ENCODE measurements around the gene TRIM17.

The TRIM17 gene

DNA sequence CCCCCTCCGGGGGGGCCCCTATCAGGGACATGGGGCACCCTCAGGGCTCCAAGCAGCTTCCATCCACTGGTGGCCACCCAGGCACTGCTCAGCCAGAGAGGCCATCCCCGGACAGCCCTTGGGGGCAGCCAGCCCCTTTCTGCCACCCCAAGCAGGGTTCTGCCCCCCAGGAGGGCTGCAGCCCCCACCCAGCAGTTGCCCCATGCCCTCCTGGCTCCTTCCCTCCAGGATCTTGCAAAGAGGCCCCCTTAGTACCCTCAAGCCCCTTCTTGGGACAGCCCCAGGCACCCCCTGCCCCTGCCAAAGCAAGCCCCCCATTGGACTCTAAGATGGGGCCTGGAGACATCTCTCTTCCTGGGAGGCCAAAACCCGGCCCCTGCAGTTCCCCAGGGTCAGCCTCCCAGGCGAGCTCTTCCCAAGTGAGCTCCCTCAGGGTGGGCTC lies 44.9 kb downstream of the TRIM17 start:
- H4K20me1 ChIP-seq (ENCODE audit: control insufficient read depth, insufficient read depth, low read depth, low read length) = no peaks in the 10 kb centered on the region
- no peaks in the 10 kb centered on the region for H3K9me3 ChIP-seq (ENCODE audit: control insufficient read depth, insufficient read depth, low read length)
- no peak overlapping the region for H3K27ac ChIP-seq (ENCODE audit: low read depth, low read length)
- no peak overlapping the region for H3K4me3 ChIP-seq (ENCODE audit: low read length)
- TF ChIP-seq, protein P1, sequence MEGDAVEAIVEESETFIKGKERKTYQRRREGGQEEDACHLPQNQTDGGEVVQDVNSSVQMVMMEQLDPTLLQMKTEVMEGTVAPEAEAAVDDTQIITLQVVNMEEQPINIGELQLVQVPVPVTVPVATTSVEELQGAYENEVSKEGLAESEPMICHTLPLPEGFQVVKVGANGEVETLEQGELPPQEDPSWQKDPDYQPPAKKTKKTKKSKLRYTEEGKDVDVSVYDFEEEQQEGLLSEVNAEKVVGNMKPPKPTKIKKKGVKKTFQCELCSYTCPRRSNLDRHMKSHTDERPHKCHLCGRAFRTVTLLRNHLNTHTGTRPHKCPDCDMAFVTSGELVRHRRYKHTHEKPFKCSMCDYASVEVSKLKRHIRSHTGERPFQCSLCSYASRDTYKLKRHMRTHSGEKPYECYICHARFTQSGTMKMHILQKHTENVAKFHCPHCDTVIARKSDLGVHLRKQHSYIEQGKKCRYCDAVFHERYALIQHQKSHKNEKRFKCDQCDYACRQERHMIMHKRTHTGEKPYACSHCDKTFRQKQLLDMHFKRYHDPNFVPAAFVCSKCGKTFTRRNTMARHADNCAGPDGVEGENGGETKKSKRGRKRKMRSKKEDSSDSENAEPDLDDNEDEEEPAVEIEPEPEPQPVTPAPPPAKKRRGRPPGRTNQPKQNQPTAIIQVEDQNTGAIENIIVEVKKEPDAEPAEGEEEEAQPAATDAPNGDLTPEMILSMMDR (IDR thresholded peaks at IDR 0.05; ENCODE audit: low read depth, low read length, poor library complexity, severe bottlenecking) = no peak
- no peak for TF ChIP-seq EZH2phosphoT487 (IDR thresholded peaks at IDR 0.05; ENCODE audit: borderline replicate concordance, low read length)
- H3K79me2 ChIP-seq (ENCODE audit: control insufficient read depth, low read length) = no peaks in the 10 kb centered on the region
- H3K27me3 ChIP-seq (ENCODE audit: control insufficient read depth, low read length) = no peaks in the 10 kb centered on the region
- no peaks in the 10 kb centered on the region for H3K9me2 ChIP-seq (replicated peaks; ENCODE audit: control insufficient read depth, low read length)
- H3K36me3 ChIP-seq (ENCODE audit: control insufficient read depth, low read length) = no peaks in the 10 kb centered on the region
- H3F3A ChIP-seq (ENCODE audit: control insufficient read depth, insufficient read depth) = no peaks in the 10 kb centered on the region
- H3K4me1 ChIP-seq (ENCODE audit: control insufficient read depth, low read length) = peaks cover 9% of the 10 kb centered on the region
- no peak overlapping the region for H3K4me2 ChIP-seq (ENCODE audit: low read length)

DNA sequence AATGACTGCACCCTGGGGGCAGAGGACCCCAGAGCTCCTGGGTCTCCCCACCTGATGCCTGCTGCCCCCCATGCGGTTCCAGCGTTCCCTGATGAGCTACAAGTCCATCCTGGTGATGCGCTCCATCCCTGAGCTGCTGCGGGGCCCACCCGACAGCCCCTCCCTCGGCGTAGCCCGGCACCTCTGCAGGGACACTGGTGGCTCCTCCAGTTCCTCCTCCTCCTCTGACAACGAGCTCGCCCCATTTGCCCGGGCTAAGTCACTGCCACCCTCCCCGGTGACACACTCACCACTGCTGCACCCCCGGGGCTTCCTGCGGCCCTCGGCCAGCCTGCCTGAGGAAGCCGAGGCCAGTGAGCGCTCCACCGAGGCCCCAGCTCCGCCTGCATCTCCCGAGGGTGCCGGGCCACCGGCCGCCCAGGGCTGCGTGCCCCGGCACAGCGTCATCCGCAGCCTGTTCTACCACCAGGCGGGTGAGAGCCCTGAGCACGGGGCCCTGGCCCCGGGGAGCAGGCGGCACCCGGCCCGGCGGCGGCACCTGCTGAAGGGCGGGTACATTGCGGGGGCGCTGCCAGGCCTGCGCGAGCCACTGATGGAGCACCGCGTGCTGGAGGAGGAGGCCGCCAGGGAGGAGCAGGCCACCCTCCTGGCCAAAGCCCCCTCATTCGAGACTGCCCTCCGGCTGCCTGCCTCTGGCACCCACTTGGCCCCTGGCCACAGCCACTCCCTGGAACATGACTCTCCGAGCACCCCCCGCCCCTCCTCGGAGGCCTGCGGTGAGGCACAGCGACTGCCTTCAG lies 45.5 kb downstream of the TRIM17 start:
- no peaks in the 10 kb centered on the region for H4K20me1 ChIP-seq (ENCODE audit: control insufficient read depth, insufficient read depth, low read depth, low read length)
- H3K4me3 ChIP-seq (ENCODE audit: low read length) = no peak overlapping the region

DNA sequence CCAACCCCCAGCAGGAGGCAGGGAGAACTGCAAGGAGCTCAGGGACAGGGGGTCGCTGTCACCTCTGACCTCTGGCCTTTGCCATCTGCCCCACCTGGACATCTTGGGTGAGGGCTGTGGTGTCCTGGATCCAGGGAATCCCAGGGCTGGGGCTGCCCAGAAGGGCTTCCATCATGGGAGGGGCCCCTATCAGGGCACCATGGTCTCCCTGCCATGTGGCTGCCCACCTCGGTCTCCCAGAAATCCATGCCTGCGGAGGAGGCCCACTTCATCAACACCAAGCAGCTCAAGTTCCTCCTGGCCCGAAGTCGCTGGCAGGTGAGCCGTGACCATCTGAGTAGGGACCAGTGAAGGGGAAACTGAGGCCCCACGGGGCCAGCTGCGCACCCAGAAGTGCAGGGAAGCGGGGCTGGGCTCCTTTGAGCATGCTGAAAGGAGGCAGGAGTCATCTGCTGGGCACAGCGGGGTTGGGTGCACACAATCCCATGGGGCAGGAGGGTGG lies 46.2 kb downstream of the TRIM17 start:
- Histone ChIP-seq H3K4me1 (ENCODE audit: control insufficient read depth, low read length) (peaks cover 9% of the 10 kb centered on the region), H3K4me2 (ENCODE audit: low read length) (no peak overlapping the region), H3K27me3 (ENCODE audit: control insufficient read depth, low read length) (no peaks in the 10 kb centered on the region)

More for the DNA sequence above, 45.5 kb downstream of the TRIM17 start:
- Histone ChIP-seq H3K79me2 (ENCODE audit: control insufficient read depth, low read length) (no peaks in the 10 kb centered on the region), H3K9me3 (ENCODE audit: control insufficient read depth, insufficient read depth, low read length) (no peaks in the 10 kb centered on the region), H3K27ac (ENCODE audit: low read depth, low read length) (no peak overlapping the region), H3K4me1 (ENCODE audit: control insufficient read depth, low read length) (peaks cover 9% of the 10 kb centered on the region), H3K9me2 (replicated peaks; ENCODE audit: control insufficient read depth, low read length) (no peaks in the 10 kb centered on the region), H3K27me3 (ENCODE audit: control insufficient read depth, low read length) (no peaks in the 10 kb centered on the region), H3K4me2 (ENCODE audit: low read length) (no peak overlapping the region), H3F3A (ENCODE audit: control insufficient read depth, insufficient read depth) (no peaks in the 10 kb centered on the region), H3K36me3 (ENCODE audit: control insufficient read depth, low read length) (no peaks in the 10 kb centered on the region)
- no peak for TF ChIP-seq EZH2phosphoT487 (IDR thresholded peaks at IDR 0.05; ENCODE audit: borderline replicate concordance, low read length)
- TF ChIP-seq, protein P1 (IDR thresholded peaks at IDR 0.05; ENCODE audit: low read depth, low read length, poor library complexity, severe bottlenecking) = no peak

More for the DNA sequence above, 46.2 kb downstream of the TRIM17 start:
- no peaks in the 10 kb centered on the region for H4K20me1 ChIP-seq (ENCODE audit: control insufficient read depth, insufficient read depth, low read depth, low read length)
- H3K4me3 ChIP-seq (ENCODE audit: low read length) = no peak overlapping the region
- H3K79me2 ChIP-seq (ENCODE audit: control insufficient read depth, low read length) = no peaks in the 10 kb centered on the region
- H3K9me3 ChIP-seq (ENCODE audit: control insufficient read depth, insufficient read depth, low read length) = no peaks in the 10 kb centered on the region
- no peaks in the 10 kb centered on the region for H3K9me2 ChIP-seq (replicated peaks; ENCODE audit: control insufficient read depth, low read length)
- H3K27ac ChIP-seq (ENCODE audit: low read depth, low read length) = no peak overlapping the region
- TF ChIP-seq, protein P1 (IDR thresholded peaks at IDR 0.05; ENCODE audit: low read depth, low read length, poor library complexity, severe bottlenecking) = no peak
- TF ChIP-seq EZH2phosphoT487 (IDR thresholded peaks at IDR 0.05; ENCODE audit: borderline replicate concordance, low read length) = no peak
- no peaks in the 10 kb centered on the region for H3F3A ChIP-seq (ENCODE audit: control insufficient read depth, insufficient read depth)
- no peaks in the 10 kb centered on the region for H3K36me3 ChIP-seq (ENCODE audit: control insufficient read depth, low read length)

All from DOHH2 (cell line).